ENCODE data around the gene SPESP1.

Gene SPESP1

GRCh38 chr15:68934341-68934740 is 4.0 kb downstream of the SPESP1 start:
- H3K4me2 ChIP-seq (ENCODE audit: low read length, poor library complexity, severe bottlenecking): no peak overlapping the region
- H3K9ac ChIP-seq (ENCODE audit: low read length): no peak overlapping the region
- no peak overlapping the region for H2AFZ ChIP-seq (ENCODE audit: low read depth, low read length)
- no peak for DNase-seq
- H3K27me3 ChIP-seq (ENCODE audit: control insufficient read depth in 1 of 2, insufficient read depth in 1 of 2, low read length in 2 of 2): peaks cover 3 to 6% of the 10 kb centered on the region in 2 experiments
- no peak overlapping the region for H3K27ac ChIP-seq (ENCODE audit: low read length, poor library complexity, severe bottlenecking)
- no peaks in the 10 kb centered on the region for H3K79me1 ChIP-seq (replicated peaks; ENCODE audit: low read length, poor library complexity, severe bottlenecking)
- no peak overlapping the region for H4K91ac ChIP-seq (ENCODE audit: low read length)
- no peak overlapping the region for H2BK120ac ChIP-seq (ENCODE audit: low read depth, low read length)
- H2BK12ac ChIP-seq (ENCODE audit: low read length in 2 of 2): no peak overlapping the region
- no peaks in the 10 kb centered on the region for H3K4me1 ChIP-seq (ENCODE audit: control insufficient read depth, insufficient read depth, low read depth, low read length)
- no peak overlapping the region for H3K4me3 ChIP-seq (ENCODE audit: insufficient read depth in 1 of 2, low read depth in 1 of 2, low read length in 2 of 2)
- H4K8ac ChIP-seq (ENCODE audit: low read length): no peak overlapping the region
- no peaks in the 10 kb centered on the region for H3K36me3 ChIP-seq (ENCODE audit: control insufficient read depth in 1 of 2, insufficient read depth in 2 of 2, low read depth in 1 of 2, low read length in 2 of 2)
- no peak overlapping the region for H2BK15ac ChIP-seq (ENCODE audit: low read depth, poor library complexity, severe bottlenecking)
- H3K14ac ChIP-seq (ENCODE audit: low read length in 2 of 2): no peak overlapping the region
- no peak overlapping the region for H2BK5ac ChIP-seq (ENCODE audit: low read depth, low read length, poor library complexity, severe bottlenecking)
- H2AK5ac ChIP-seq (ENCODE audit: low read length, severe bottlenecking): no peak overlapping the region
- no peaks in the 10 kb centered on the region for H3K9me3 ChIP-seq (ENCODE audit: control insufficient read depth, low read length)
- no peak overlapping the region for H3K4ac ChIP-seq (ENCODE audit: low read depth in 1 of 2, low read length in 2 of 2)
- no peak overlapping the region for H3K18ac ChIP-seq (ENCODE audit: low read depth in 1 of 2, low read length in 2 of 2)
- no peak overlapping the region for H3K23ac ChIP-seq (ENCODE audit: low read length in 2 of 2)

GRCh38 chr15:68935400-68935937 is 5.1 kb downstream of the SPESP1 start:
- Histone ChIP-seq H3K36me3 (ENCODE audit: control insufficient read depth in 1 of 2, insufficient read depth in 2 of 2, low read depth in 1 of 2, low read length in 2 of 2) (no peaks in the 10 kb centered on the region), H3K23ac (ENCODE audit: low read length in 2 of 2) (no peak overlapping the region), H4K91ac (ENCODE audit: low read length) (no peak overlapping the region), H3K4ac (ENCODE audit: low read depth in 1 of 2, low read length in 2 of 2) (no peak overlapping the region), H3K27me3 (ENCODE audit: control insufficient read depth in 1 of 2, insufficient read depth in 1 of 2, low read length in 2 of 2) (peaks cover 3 to 10% of the 10 kb centered on the region in 2 experiments), H3K27ac (ENCODE audit: low read length, poor library complexity, severe bottlenecking) (no peak overlapping the region), H2AFZ (ENCODE audit: low read depth, low read length) (no peak overlapping the region), H3K4me1 (ENCODE audit: control insufficient read depth, insufficient read depth, low read depth, low read length) (no peaks in the 10 kb centered on the region), H3K9me3 (ENCODE audit: control insufficient read depth, low read length) (no peaks in the 10 kb centered on the region), H2BK12ac (ENCODE audit: low read length in 2 of 2) (no peak overlapping the region), H4K8ac (ENCODE audit: low read length) (no peak overlapping the region), H3K14ac (ENCODE audit: low read length in 2 of 2) (no peak overlapping the region), H2AK5ac (ENCODE audit: low read length, severe bottlenecking) (no peak overlapping the region), H3K79me1 (replicated peaks; ENCODE audit: low read length, poor library complexity, severe bottlenecking) (no peaks in the 10 kb centered on the region), H2BK15ac (ENCODE audit: low read depth, poor library complexity, severe bottlenecking) (no peak overlapping the region), H3K4me3 (ENCODE audit: insufficient read depth in 1 of 2, low read depth in 1 of 2, low read length in 2 of 2) (no peak overlapping the region), H3K4me2 (ENCODE audit: low read length, poor library complexity, severe bottlenecking) (no peak overlapping the region), H3K18ac (ENCODE audit: low read depth in 1 of 2, low read length in 2 of 2) (no peak overlapping the region), H3K9ac (ENCODE audit: low read length) (no peak overlapping the region), H2BK120ac (ENCODE audit: low read depth, low read length) (no peak overlapping the region), H2BK5ac (ENCODE audit: low read depth, low read length, poor library complexity, severe bottlenecking) (no peak overlapping the region)
- WGBS: 88% methylated on average over 1 of the region's 2 CpGs
- no peak for DNase-seq

GRCh38 chr15:68939501-68939900 is 9.2 kb downstream of the SPESP1 start:
- Histone ChIP-seq H2BK12ac (ENCODE audit: low read length in 2 of 2) (no peak overlapping the region), H4K8ac (ENCODE audit: low read length) (no peak overlapping the region)
- WGBS: 41% methylated on average over 1 of the region's 1 CpG

GRCh38 chr15:68951813-68952212 is 21.5 kb downstream of the SPESP1 start:
- no peak overlapping the region for H3K23ac ChIP-seq (ENCODE audit: low read length in 2 of 2)
- no peak overlapping the region for H3K4ac ChIP-seq (ENCODE audit: low read depth in 1 of 2, low read length in 2 of 2)
- no peak overlapping the region for H2BK12ac ChIP-seq (ENCODE audit: low read length in 2 of 2)
- no peak overlapping the region for H3K14ac ChIP-seq (ENCODE audit: low read length in 2 of 2)
- H2AK5ac ChIP-seq (ENCODE audit: low read length, severe bottlenecking): no peak overlapping the region
- H2AFZ ChIP-seq (ENCODE audit: low read depth, low read length): no peak overlapping the region
- H3K18ac ChIP-seq (ENCODE audit: low read depth in 1 of 2, low read length in 2 of 2): no peak overlapping the region
- no peak overlapping the region for H4K8ac ChIP-seq (ENCODE audit: low read length)
- no peak overlapping the region for H4K91ac ChIP-seq (ENCODE audit: low read length)
- peaks cover 2 to 13% of the 10 kb centered on the region in 2 experiments for H3K27me3 ChIP-seq (ENCODE audit: control insufficient read depth in 1 of 2, insufficient read depth in 1 of 2, low read length in 2 of 2)
- H3K36me3 ChIP-seq (ENCODE audit: control insufficient read depth in 1 of 2, insufficient read depth in 2 of 2, low read depth in 1 of 2, low read length in 2 of 2): no peaks in the 10 kb centered on the region
- no peak overlapping the region for H2BK15ac ChIP-seq (ENCODE audit: low read depth, poor library complexity, severe bottlenecking)
- no peak overlapping the region for H3K4me3 ChIP-seq (ENCODE audit: insufficient read depth in 1 of 2, low read depth in 1 of 2, low read length in 2 of 2)
- no peaks in the 10 kb centered on the region for H3K4me1 ChIP-seq (ENCODE audit: control insufficient read depth, insufficient read depth, low read depth, low read length)
- no peak overlapping the region for H3K27ac ChIP-seq (ENCODE audit: low read length, poor library complexity, severe bottlenecking)
- no peak overlapping the region for H3K9ac ChIP-seq (ENCODE audit: low read length)
- H3K4me2 ChIP-seq (ENCODE audit: low read length, poor library complexity, severe bottlenecking): no peak overlapping the region
- H3K79me1 ChIP-seq (replicated peaks; ENCODE audit: low read length, poor library complexity, severe bottlenecking): no peaks in the 10 kb centered on the region
- H2BK120ac ChIP-seq (ENCODE audit: low read depth, low read length): no peak overlapping the region
- DNase-seq: no peak
- no peaks in the 10 kb centered on the region for H3K9me3 ChIP-seq (ENCODE audit: control insufficient read depth, low read length)
- WGBS: 87% methylated on average over 4 of the region's 4 CpGs
- no peak overlapping the region for H2BK5ac ChIP-seq (ENCODE audit: low read depth, low read length, poor library complexity, severe bottlenecking)

More at GRCh38 chr15:68939501-68939900, 9.2 kb downstream of the SPESP1 start:
- H3K18ac ChIP-seq (ENCODE audit: low read depth in 1 of 2, low read length in 2 of 2): no peak overlapping the region
- no peaks in the 10 kb centered on the region for H3K79me1 ChIP-seq (replicated peaks; ENCODE audit: low read length, poor library complexity, severe bottlenecking)
- no peak overlapping the region for H2AK5ac ChIP-seq (ENCODE audit: low read length, severe bottlenecking)
- no peak overlapping the region for H4K91ac ChIP-seq (ENCODE audit: low read length)
- no peak for DNase-seq
- no peak overlapping the region for H3K23ac ChIP-seq (ENCODE audit: low read length in 2 of 2)
- H3K4me3 ChIP-seq (ENCODE audit: insufficient read depth in 1 of 2, low read depth in 1 of 2, low read length in 2 of 2): no peak overlapping the region
- no peaks in the 10 kb centered on the region for H3K9me3 ChIP-seq (ENCODE audit: control insufficient read depth, low read length)
- no peaks in the 10 kb centered on the region for H3K4me1 ChIP-seq (ENCODE audit: control insufficient read depth, insufficient read depth, low read depth, low read length)
- no peak overlapping the region for H2BK5ac ChIP-seq (ENCODE audit: low read depth, low read length, poor library complexity, severe bottlenecking)
- H3K14ac ChIP-seq (ENCODE audit: low read length in 2 of 2): no peak overlapping the region
- no peak overlapping the region for H3K4me2 ChIP-seq (ENCODE audit: low read length, poor library complexity, severe bottlenecking)
- H2AFZ ChIP-seq (ENCODE audit: low read depth, low read length): no peak overlapping the region
- H3K9ac ChIP-seq (ENCODE audit: low read length): no peak overlapping the region
- no peaks in the 10 kb centered on the region for H3K36me3 ChIP-seq (ENCODE audit: control insufficient read depth in 1 of 2, insufficient read depth in 2 of 2, low read depth in 1 of 2, low read length in 2 of 2)
- no peak overlapping the region for H2BK15ac ChIP-seq (ENCODE audit: low read depth, poor library complexity, severe bottlenecking)
- H3K27ac ChIP-seq (ENCODE audit: low read length, poor library complexity, severe bottlenecking): no peak overlapping the region
- H3K27me3 ChIP-seq (ENCODE audit: control insufficient read depth in 1 of 2, insufficient read depth in 1 of 2, low read length in 2 of 2): peaks cover 12% of the 10 kb centered on the region in 2 experiments
- H2BK120ac ChIP-seq (ENCODE audit: low read depth, low read length): no peak overlapping the region
- no peak overlapping the region for H3K4ac ChIP-seq (ENCODE audit: low read depth in 1 of 2, low read length in 2 of 2)
